Measurements from ENCODE around the gene REEP6.
A peak's percentile ranks its signal among the peaks of the same experiment; 100 is the strongest.

Gene REEP6

DNA sequence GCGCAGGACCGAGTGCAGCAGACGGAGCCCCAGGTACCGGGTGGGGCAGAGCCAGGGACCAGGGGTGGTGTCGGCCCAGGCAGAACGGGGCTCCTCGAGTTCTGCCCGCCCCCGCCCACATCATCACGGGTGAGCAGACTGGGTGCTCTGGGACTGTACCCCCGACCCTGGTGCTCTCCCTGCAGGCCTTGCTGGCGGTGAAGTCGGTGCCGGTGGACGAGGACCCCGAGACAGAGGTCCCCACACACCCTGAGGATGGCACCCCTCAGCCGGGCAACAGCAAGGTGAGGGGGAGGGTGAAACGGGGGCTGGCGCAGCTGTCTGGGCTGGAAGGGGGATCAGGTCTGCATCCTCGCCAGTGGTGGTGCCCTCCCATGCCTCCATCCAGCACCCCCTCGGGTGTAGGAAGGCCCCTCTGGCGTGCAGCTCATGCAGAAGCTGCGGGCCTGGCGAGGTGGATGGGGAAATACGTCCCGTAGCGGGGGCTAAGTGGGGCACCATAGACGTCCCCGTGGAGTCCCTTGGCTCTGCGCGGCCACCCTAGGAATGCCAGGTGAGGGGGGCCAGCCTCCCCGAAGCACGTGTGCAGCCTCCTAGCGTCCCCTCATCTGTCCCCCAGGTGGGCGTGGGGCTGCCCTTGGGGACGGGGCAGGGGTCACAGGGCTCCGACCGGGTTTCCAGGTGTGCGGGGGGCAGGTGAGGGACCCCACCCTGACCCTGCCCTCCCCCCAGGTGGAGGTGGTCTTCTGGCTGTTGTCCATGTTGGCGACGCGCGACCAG, 34.7 kb upstream of the REEP6 start:
- DNase-seq (ENCODE audit: low read depth), result no peak

DNA sequence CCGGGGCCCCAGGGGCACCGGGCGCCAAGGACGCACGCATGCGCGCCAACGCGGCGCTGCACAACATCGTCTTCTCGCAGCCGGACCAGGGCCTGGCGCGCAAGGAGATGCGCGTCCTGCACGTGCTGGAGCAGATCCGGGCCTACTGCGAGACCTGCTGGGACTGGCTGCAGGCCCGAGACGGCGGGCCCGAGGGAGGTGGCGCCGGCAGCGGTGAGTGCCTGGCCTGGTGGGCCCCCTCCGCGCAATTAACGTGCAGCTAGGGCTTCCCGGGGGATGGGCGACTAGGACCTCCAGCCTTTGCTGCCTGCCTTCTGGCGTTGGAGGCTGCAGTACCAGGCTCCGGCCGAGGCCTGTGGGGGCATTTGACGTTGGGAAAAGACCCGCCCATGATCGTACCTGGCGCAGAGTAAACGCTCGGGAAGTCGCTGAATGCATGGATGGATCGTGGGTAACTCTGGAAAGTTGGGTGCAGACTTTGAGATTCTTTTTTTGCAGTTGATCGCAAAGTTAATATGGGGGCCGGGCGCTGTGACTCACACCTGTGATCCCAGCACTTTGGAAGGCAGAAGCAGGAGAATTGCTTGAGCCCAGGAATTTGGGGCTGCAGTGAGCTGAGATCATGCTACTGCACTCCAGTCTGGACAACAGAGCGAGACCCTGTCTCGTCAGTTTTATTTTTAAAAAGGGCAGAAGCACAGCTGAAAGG, 33.8 kb upstream of the REEP6 start:
- DNase-seq (ENCODE audit: low read depth), result no peak

DNA sequence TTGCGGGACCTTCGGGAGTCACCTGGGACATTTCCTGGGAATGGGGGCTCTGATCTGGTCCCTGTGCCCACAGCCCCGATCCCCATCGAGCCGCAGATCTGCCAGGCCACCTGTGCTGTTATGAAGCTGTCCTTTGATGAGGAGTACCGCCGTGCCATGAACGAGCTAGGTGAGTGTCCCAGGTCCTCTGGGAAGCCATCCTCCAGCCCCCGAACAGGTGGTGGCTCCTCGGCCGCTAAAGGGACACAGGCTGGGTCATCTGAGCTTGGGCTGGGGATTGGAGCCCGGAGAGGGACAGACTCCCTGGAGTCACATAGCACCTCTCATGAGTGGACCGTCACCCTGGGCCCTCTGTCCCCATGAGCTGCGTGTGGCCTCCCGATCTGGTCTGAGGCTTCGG, 33.1 kb upstream of the REEP6 start:
- DNase-seq (ENCODE audit: low read depth), result no peak

GRCh38 chr19:1459479-1459878, 31.5 kb upstream of the REEP6 start:
- DNase-seq (ENCODE audit: low read depth), result no peak

GRCh38 chr19:1460033-1460995, 30.7 kb upstream of the REEP6 start:
- DNase-seq (ENCODE audit: low read depth), result no peak

GRCh38 chr19:1461862-1462261, 29.1 kb upstream of the REEP6 start:
- DNase-seq (ENCODE audit: low read depth), result no peak

GRCh38 chr19:1465191-1466016, 25.6 kb upstream of the REEP6 start:
- no peak for DNase-seq (ENCODE audit: low read depth)

DNA sequence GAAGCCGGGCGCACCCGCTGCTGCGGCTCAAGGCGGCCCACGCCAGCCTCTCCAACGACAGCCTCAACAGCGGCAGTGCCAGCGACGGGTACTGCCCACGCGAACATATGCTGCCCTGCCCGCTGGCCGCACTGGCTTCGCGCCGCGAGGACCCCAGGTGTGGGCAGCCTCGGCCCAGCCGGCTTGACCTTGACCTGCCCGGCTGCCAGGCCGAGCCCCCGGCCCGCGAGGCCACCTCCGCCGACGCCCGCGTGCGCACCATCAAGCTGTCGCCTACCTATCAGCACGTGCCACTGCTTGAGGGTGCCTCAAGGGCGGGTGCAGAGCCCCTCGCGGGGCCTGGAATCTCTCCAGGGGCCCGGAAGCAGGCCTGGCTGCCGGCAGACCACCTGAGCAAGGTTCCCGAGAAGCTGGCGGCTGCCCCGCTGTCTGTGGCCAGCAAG, 24.9 kb upstream of the REEP6 start:
- no peak for DNase-seq (ENCODE audit: low read depth)

- no peak for DNase-seq (ENCODE audit: low read depth)
Observed at GRCh38 chr19:1466461-1467214, 24.3 kb upstream of the REEP6 start.

- no peak for DNase-seq (ENCODE audit: low read depth)
Observed at GRCh38 chr19:1467215-1467489, 23.8 kb upstream of the REEP6 start.

GRCh38 chr19:1467490-1468273, 23.3 kb upstream of the REEP6 start:
- DNase-seq (ENCODE audit: low read depth), result no peak

- no peak for DNase-seq (ENCODE audit: low read depth)
Observed at GRCh38 chr19:1468274-1468820, 22.6 kb upstream of the REEP6 start.

DNA sequence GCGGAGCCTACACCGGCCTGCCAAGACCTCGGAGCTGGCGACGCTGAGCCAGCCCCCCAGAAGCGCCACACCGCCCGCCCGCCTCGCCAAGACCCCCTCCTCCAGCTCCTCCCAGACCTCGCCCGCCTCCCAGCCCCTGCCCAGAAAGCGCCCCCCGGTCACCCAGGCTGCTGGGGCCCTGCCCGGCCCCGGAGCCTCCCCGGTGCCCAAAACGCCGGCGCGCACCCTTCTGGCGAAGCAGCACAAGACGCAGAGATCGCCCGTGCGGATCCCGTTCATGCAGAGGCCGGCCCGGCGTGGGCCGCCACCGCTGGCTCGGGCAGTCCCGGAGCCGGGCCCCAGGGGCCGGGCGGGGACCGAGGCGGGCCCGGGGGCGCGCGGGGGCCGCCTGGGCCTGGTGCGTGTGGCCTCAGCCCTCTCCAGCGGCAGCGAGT, 22.1 kb upstream of the REEP6 start:
- DNase-seq (ENCODE audit: low read depth), result no peak

DNA sequence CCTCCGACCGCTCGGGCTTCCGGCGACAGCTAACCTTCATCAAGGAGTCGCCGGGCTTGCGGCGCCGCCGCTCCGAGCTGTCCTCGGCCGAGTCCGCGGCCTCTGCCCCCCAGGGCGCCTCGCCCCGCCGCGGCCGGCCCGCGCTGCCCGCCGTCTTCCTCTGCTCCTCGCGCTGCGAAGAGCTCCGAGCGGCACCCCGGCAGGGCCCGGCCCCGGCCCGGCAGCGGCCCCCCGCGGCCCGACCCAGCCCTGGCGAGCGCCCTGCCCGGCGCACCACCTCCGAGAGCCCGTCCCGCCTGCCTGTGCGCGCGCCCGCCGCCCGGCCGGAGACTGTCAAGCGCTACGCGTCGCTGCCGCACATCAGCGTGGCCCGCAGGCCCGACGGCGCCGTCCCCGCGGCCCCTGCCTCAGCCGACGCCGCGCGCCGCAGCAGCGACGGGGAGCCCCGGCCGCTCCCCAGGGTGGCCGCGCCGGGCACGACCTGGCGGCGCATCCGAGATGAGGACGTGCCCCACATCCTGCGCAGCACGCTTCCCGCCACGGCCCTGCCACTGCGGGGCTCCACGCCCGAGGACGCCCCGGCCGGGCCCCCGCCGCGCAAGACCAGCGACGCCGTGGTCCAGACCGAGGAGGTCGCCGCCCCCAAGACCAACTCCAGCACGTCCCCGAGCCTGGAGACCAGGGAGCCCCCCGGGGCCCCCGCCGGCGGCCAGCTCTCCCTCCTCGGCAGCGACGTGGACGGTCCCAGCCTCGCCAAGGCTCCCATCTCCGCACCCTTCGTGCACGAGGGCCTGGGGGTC, 21.5 kb upstream of the REEP6 start:
- DNase-seq (ENCODE audit: low read depth), result no peak

DNA sequence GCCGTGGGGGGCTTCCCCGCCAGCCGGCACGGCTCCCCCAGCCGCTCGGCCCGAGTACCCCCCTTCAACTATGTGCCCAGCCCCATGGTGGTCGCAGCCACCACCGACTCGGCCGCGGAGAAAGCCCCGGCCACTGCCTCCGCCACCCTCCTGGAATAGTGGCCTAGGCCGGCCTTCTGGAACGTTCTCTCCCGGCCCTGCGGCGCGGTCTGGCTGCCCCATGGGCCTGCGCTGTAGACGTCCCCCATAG, 21.0 kb upstream of the REEP6 start:
- no peak for DNase-seq (ENCODE audit: low read depth)

GRCh38 chr19:1470305-1471009, 20.5 kb upstream of the REEP6 start:
- DNase-seq (ENCODE audit: low read depth), result peak; percentile 47

- DNase-seq (ENCODE audit: low read depth), result no peak
Observed at GRCh38 chr19:1471010-1471514, 19.9 kb upstream of the REEP6 start.

- DNase-seq (ENCODE audit: low read depth), result no peak
Observed at GRCh38 chr19:1471515-1472160, 19.3 kb upstream of the REEP6 start.

All from stimulated activated CD8-positive, alpha-beta memory T cell treated with anti-CD3 and anti-CD28 coated beads, Interleukin-15, amount 100 ng/mL, for 1 hour (primary cell).